Activated CD4-positive, alpha-beta T cell treated with anti-CD3 and anti-CD28 coated beads, Interleukin-2, amount 50 U/mL, for 48 hours (primary cell): ENCODE results near the gene LATS2.

ENCODE experiments used
- DNase-seq, 2 experiments: peaks; one replicate each; pipeline ENCODE4 v3.0.0-alpha.2; 2020

LATS2 gene

DNA sequence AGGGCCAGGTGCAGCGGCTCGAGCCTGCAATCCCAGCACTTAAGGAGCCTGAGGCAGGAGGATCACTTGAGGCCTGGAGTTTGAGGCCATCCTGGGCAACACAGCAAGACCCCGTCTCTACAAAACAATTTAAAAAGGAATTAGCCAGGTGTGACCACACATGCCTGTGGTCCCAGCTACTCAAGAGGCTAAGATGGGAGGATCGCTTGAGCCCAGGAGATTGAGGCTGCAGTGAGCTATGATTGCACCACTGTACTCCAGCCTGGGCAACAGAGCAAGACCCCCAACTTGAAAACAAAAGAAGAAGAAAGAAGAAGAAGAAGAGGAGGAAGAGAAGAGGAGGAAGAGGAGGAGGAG, 47.7 kb downstream of the LATS2 start:
- DNase-seq: no peak

DNA sequence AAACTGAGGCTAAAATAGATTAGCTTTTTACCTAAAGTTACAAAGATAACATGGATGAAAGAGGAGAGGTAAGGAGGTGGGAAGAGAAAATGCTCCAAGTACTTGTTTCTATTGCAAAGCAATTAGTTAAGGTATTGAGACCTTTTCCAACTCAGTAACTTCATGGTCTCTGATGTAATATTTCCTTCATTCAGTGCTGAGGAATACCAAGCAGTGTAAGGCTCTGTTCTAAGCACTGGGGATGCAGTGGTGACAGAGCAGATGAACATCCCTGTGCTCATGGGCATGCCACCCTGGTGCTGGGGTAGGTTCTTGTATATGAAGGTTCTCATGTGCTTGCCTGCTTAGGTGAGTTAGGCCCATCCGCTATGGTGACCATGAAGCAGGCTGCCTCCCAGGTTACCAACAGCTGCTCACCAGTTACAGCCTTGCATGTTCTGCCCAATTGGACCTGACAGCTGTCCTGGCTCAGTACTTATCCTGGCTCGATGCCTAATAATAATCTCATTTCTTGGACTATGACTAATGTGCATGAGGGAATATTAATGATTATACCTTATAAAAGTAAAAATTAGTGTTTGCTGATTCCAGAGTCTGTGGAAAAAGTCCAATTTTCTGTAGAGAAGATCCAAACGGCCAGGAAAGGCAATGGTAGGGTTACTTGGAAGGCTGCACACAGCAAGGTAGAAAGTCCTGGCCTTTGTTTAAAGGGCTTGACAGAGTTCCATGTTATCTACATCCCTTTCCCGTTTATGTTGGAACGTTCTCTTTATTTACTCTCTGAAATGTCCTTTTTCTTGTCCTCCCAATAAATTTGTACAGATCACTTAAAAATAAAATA, 48.3 kb downstream of the LATS2 start:
- no peak for DNase-seq

- no peak for DNase-seq
Observed at GRCh38 chr13:21012211-21012610, 49.2 kb downstream of the LATS2 start.

DNA sequence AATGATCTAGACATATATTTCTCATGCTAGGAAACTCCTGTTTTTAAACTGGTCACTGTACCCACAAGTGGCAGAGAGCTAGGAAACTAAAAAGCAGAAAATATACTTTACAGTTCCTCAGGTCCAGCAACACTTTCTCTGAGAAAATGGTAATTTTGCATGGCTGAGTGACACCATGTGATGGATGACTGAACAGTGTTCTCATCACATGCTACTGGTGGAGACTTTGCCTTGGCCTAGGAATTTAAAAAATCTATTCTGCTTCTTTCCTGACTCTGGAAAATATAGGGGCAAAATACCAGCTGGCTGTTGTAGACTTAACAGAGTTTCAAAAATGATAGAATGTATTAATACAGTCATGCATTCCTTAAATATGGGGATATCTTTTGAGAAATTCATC, 50.0 kb downstream of the LATS2 start:
- DNase-seq: no peak

- no peak for DNase-seq
Observed at GRCh38 chr13:21010621-21011020, 50.8 kb downstream of the LATS2 start.

DNA sequence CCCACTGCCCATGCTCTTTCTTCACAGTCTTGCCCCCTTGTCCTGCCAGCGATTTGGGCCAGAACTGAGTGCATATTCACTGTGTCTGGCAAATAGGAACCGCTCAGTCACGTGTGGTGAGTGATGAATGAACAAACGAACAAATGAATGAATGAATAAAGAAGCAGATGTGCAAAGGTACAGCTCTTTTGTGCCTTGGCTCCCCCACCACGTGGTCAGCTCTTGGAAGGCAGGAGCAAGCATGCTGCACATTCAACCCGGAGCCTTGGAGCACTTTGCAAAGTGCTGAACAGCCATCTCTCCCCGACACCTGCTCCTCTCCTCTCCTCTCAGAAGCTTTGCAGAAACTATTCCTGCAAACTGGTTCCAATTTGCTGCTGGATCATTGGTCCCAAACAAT, 52.4 kb downstream of the LATS2 start:
- no peak for DNase-seq

GRCh38 chr13:21008026-21008425, 53.4 kb downstream of the LATS2 start:
- no peak for DNase-seq

DNA sequence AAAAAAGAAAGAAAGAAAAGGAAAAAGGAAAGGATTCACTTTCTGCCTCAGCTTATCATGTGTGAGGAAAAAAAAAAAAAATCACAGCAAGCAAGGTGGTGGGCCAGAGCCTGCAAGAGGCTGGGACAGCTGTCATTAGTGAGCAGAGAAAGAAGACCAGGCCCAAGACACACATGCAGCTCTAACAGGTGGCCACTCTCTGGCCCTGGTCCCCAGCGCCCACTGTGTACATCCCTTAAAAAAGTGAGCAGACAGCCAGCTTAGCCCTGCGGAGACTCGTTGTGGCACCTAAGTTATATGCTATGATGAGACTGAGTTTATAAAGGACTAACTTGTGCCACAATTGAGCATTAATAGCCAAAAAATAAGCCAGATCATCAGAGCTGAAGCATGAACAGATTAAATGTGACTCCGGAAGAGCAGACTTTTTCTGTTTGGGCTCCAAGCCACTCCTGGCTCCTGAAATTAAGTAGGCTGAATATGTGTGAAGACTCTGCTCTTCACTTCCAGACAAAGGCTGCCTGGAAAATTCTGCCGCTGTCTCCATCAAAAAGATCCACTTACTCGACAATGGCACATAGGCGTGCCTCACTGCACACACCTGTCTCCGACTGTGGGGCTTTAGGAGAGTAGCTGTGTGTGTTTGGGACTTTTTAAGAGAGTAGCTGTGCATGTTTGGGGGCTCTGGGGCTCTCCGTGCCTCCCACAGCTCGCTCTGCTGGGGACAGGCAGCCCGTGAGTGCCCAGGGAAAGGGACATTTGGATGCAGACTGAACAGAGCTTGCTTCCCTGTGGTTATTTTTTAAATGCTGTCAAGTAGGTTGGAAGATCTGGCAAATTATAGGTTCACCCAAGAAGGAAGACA, 55.0 kb downstream of the LATS2 start:
- no peak for DNase-seq

DNA sequence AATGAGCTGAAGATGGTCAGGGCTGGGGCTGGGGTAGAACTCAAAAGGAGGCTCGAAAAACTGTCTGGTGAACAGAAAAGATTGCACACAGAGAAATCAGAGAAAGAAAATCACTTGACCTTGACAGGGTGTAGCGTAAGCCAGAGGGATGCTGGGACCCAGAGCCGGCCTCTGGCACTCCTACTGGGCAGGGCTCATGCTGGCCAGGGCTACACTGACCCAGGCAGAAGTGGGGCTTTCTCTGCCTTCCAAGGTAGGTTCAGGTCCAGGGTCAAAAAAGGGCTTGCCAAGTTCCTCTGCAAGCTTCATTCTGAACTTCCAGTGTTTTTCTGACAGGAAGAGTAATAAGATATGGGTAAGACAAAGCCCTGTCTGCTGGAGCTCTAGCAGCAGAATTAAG, 56.2 kb downstream of the LATS2 start:
- no peak for DNase-seq

- no peak for DNase-seq
Observed at GRCh38 chr13:21001471-21001870, 59.9 kb downstream of the LATS2 start.

DNA sequence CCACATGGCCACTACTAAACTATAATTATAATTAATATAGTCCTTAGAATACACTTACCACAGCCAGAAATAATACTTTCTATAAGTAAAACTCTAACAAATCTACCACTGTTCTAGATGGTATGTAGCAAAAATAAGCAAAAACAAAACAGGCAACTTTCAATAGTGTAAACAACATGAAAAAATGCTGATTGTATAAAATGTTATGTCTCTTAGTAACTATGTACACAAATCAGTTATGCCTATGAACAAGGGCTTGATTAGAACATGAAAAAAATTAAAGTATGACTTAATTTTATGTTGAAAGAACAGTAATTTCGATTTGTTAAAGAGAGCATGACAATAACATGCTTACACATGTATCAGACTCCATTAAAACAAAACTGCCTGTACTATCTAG, 60.7 kb downstream of the LATS2 start:
- DNase-seq: no peak

DNA sequence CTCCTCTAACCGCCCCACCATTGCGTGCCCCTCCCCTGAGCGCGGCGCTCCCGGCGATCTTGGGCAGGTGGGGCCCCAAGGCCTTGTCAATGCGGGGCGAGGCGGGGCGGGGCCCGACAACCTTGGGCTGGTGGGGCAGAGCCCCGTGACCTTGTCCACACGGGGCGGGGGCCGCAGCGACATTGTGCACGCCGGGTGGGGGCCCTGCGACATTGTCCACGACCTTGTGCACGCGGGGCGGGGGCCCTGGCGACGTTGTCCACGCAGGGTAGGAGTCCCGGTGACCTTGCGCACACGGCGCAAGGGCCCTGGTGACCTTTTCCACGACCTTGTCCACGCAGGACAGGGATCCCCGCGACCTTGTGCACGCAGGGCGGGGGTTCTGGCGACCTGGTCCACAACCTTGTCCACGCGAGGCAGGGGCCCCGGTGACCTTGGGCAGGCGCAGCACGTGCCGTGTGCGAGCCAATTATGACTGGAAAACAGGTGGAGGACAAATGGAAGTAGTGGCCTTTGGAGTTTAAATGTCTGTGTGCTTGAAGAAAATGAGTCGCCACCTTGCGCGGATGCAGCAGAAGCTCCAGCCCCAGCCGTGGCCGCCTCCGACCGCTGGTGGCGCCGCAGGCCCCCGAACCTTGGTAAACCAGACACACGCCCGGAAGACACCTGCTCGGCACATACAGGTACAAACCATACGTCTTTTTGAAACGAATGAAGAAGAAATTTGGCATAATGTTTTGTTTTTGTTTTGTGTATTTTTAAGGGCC, 62.6 kb downstream of the LATS2 start:
- DNase-seq: no peak

GRCh38 chr13:20997301-20998161, 63.9 kb downstream of the LATS2 start:
- no peak for DNase-seq

DNA sequence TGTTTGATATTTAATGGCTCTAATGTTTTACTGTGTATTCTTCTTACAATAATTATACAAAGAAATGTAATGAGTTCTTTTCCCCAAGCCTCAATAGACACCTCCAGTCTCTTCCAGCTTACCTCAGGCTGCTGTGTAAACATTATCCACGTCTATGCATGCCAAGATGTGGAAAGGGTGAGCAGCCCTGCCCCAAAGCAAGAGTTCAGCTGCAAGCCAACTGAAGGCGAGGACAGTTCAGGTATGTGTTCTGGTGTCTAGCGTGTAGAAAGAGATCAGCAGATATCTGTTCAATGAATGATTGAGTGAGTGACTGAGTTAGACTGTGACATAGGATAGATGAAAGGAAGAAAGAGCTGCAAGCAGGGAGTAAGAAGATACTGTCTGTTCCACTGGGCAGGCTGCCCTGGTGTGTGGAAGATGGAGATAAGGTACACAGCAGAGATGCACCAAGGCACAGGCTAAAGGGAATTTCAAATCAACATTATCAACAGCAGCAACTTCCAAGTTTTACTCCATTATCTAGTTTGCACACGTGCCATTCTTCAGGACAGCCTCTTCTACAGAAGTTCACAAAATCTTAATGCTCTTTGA, 66.0 kb downstream of the LATS2 start:
- DNase-seq: no peak

DNA sequence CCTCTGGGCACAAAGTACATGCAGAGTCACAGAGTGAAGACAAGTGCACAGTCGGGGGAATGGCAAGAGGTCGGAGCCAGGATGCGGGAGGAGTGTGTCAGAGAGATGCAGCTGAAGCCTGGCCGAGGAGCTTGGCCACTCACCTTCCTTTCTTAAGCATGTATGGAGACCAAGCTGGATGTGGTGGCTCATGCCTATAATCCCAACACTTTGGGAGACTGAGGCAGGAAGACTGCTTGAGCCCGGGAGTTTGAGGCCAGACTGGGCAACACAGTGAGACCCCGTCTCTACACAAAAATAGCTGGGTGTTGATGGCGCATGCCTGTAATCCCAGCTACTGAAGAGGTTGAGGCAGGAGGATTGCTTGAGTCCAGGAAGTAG, 67.0 kb downstream of the LATS2 start:
- no peak for DNase-seq

GRCh38 chr13:20993661-20994440, 67.5 kb downstream of the LATS2 start:
- DNase-seq: no peak

GRCh38 chr13:20993211-20993610, 68.2 kb downstream of the LATS2 start:
- DNase-seq: no peak

DNA sequence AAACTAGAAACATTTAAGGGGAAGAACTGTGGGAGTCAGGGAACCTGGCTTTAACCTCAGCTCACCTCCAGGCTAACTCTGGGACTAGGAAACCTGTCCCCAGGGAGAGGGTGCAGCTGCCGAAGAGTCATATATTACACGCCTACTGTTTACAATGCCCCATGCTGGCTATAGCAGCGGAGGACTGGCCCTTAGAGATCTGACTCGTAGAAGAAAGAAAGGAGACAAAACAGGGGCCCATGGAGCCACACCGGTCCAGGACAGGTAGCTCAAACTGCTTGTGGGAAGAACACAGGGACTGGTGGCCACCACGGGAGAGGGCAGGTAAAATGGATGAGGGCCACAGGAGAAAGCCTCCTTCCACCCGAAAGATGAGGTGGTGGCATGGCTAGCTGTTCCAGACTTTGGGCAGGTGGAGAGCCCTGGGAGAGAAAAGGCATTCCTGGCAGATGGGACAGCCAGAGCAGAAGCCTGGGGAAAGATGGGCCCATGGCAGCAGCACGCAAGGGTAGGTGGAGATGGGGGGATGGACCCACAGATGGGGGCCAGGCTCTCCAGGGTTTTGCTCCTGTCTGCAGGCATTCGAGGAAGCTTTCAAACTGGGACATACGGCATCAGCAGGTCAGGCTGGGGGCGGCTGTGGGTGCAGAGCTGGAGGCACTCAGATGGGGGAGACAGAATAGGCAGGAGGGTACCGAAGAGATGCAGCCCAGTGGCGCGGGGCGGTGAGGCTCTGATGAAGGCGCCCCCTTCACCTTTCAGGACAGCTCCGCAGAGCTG, 69.5 kb downstream of the LATS2 start:
- no peak for DNase-seq

GRCh38 chr13:20990910-20991525, 70.4 kb downstream of the LATS2 start:
- DNase-seq: no peak
